GM18526 (cell line): ENCODE measurements around the gene TMEM72.

ENCODE experiments used
- POLR2A ChIP-seq: IDR thresholded peaks from 3 replicates; pipeline ENCODE4 v1.6.1; 2011; ENCODE audit not compliant: insufficient read length; ENCODE audit errors: extremely low read depth

The TMEM72 gene

GRCh38 chr10:44934416-44935200 is 23.5 kb downstream of the TMEM72 start:
- no peak for TF ChIP-seq POLR2A

- no peak for TF ChIP-seq POLR2A
These were observed 24.2 kb downstream of the TMEM72 start for GRCh38 chr10:44935201-44935965.

GRCh38 chr10:44935966-44936295 is 24.8 kb downstream of the TMEM72 start:
- TF ChIP-seq POLR2A: no peak

- TF ChIP-seq POLR2A: no peak
These were observed 25.3 kb downstream of the TMEM72 start for GRCh38 chr10:44936314-44936975.

- no peak for TF ChIP-seq POLR2A
These were observed 26.3 kb downstream of the TMEM72 start for GRCh38 chr10:44937196-44938005.

- no peak for TF ChIP-seq POLR2A
These were observed 27.8 kb downstream of the TMEM72 start for GRCh38 chr10:44938956-44939355.

GRCh38 chr10:44939691-44940401 is 28.7 kb downstream of the TMEM72 start:
- no peak for TF ChIP-seq POLR2A

GRCh38 chr10:44944354-44944753 is 33.2 kb downstream of the TMEM72 start:
- no peak for TF ChIP-seq POLR2A

GRCh38 chr10:44946205-44946604 is 35.1 kb downstream of the TMEM72 start:
- TF ChIP-seq POLR2A: no peak

GRCh38 chr10:44947371-44948152 is 36.4 kb downstream of the TMEM72 start:
- no peak for TF ChIP-seq POLR2A

GRCh38 chr10:44948642-44949041 is 37.5 kb downstream of the TMEM72 start:
- TF ChIP-seq POLR2A: no peak

GRCh38 chr10:44949127-44949802 is 38.1 kb downstream of the TMEM72 start:
- TF ChIP-seq POLR2A: no peak

GRCh38 chr10:44949915-44950314 is 38.8 kb downstream of the TMEM72 start:
- no peak for TF ChIP-seq POLR2A
